Liver (tissue), 9 donors: Measurements from ENCODE around the gene EVC2. TPM values are rescaled to one million over a fixed set of nuclear protein-coding genes. Genes with fewer than 3 reads are reported as not detected.

ENCODE experiments used
- DNase-seq: peaks from one replicate; pipeline ENCODE4 v3.0.0-alpha.2; 2017; ENCODE audit warnings: low spot score
- H3K27ac ChIP-seq, 2 donors: one replicate each; pipeline ENCODE4 v1.7.0; 2013; ENCODE audit warnings: inconsistent platforms in 2 of 2, low read length in 2 of 2, control low read depth in 1 of 2, low read depth in 1 of 2, mild to moderate bottlenecking in 1 of 2
- H3K27me3 ChIP-seq, 4 donors: one replicate each; pipeline versions ENCODE4 v1.6.1 to v1.7.0; 2013; ENCODE audit warnings: low read length in 3 of 4, inconsistent platforms in 1 of 4, mild to moderate bottlenecking in 1 of 4, moderate library complexity in 1 of 4; ENCODE audit not compliant: control insufficient read depth in 4 of 4, insufficient read depth in 4 of 4
- H3K36me3 ChIP-seq, 4 donors: one replicate each; pipeline versions ENCODE4 v1.6.1 to v1.7.0; 2013; ENCODE audit warnings: low read length in 3 of 4, mild to moderate bottlenecking in 3 of 4, low read depth in 1 of 4, moderate library complexity in 1 of 4; ENCODE audit not compliant: control insufficient read depth in 4 of 4, insufficient read depth in 3 of 4
- H3K4me1 ChIP-seq, 4 donors: one replicate each; pipeline versions ENCODE4 v1.6.1 to v1.7.0; 2013; ENCODE audit warnings: low read length in 3 of 4, mild to moderate bottlenecking in 3 of 4, moderate library complexity in 1 of 4; ENCODE audit not compliant: control insufficient read depth in 4 of 4, insufficient read depth in 4 of 4
- H3K4me3 ChIP-seq, 3 donors: one replicate each; pipeline versions ENCODE4 v1.6.1 to v1.7.0; 2013; ENCODE audit warnings: low read length in 3 of 3, control low read depth in 1 of 3, low read depth in 1 of 3, mild to moderate bottlenecking in 1 of 3
- H3K9ac ChIP-seq, 2 donors: one replicate each; pipeline ENCODE4 v1.7.0; 2013; ENCODE audit warnings: low read length in 2 of 2, mild to moderate bottlenecking in 2 of 2, moderate library complexity in 2 of 2, control low read depth in 1 of 2, low read depth in 1 of 2
- H3K9me3 ChIP-seq, 4 donors: one replicate each; pipeline versions ENCODE4 v1.6.1 to v1.7.0; 2013; ENCODE audit warnings: low read length in 3 of 4; ENCODE audit not compliant: control insufficient read depth in 4 of 4
- ATF3 ChIP-seq: IDR thresholded peaks from 2 replicates; pipeline ENCODE4 v1.6.1; 2016; ENCODE audit warnings: antibody characterized with exemption
- EGR1 ChIP-seq, 2 donors: IDR thresholded peaks; 2 replicates each; pipeline ENCODE4 v1.6.1; 2016 to 2018; ENCODE audit warnings: antibody characterized with exemption in 2 of 2, low read depth in 2 of 2
- FOXA1 ChIP-seq: IDR thresholded peaks from 2 replicates; pipeline ENCODE4 v1.6.1; 2016; ENCODE audit warnings: antibody characterized with exemption
- FOXA2 ChIP-seq: IDR thresholded peaks from 2 replicates; pipeline ENCODE4 v1.6.1; 2016; ENCODE audit warnings: antibody characterized with exemption
- GABPA ChIP-seq, 2 donors: IDR thresholded peaks in 1 of 2; conservative IDR thresholded peaks in 1 of 2; 2 replicates each; pipeline ENCODE4 v1.6.1; 2016; ENCODE audit warnings: antibody characterized with exemption in 2 of 2, mild to moderate bottlenecking in 1 of 2, moderate library complexity in 1 of 2
- HNF4A ChIP-seq, 2 donors: conservative IDR thresholded peaks; 2 replicates each; pipeline ENCODE4 v1.6.1; 2016; ENCODE audit warnings: antibody characterized with exemption in 2 of 2, mild to moderate bottlenecking in 2 of 2
- JUND ChIP-seq, 2 donors: IDR thresholded peaks; 2 replicates each; pipeline ENCODE4 v1.6.1; 2016; ENCODE audit warnings: antibody characterized with exemption in 2 of 2
- NR2F2 ChIP-seq: IDR thresholded peaks from 2 replicates; pipeline ENCODE4 v1.6.1; 2016; ENCODE audit warnings: antibody characterized with exemption
- REST ChIP-seq: IDR thresholded peaks from 2 replicates; pipeline ENCODE4 v1.6.1; 2016; ENCODE audit warnings: antibody characterized with exemption, mild to moderate bottlenecking
- RXRA ChIP-seq, 2 donors: IDR thresholded peaks; 2 replicates each; pipeline ENCODE4 v1.6.1; 2017 to 2018; ENCODE audit warnings: antibody characterized with exemption in 2 of 2, mild to moderate bottlenecking in 1 of 2
- TAF1 ChIP-seq: conservative IDR thresholded peaks from 2 replicates; pipeline ENCODE4 v1.6.1; 2016; ENCODE audit warnings: antibody characterized with exemption, mild to moderate bottlenecking
- ZBTB33 ChIP-seq: IDR thresholded peaks from 2 replicates; pipeline ENCODE4 v1.6.1; 2016; ENCODE audit warnings: antibody characterized with exemption
- WGBS: extraction: QIAGEN DNeasy Blood & Tissue Kit; methylation state at CpG from one replicate; pipeline ENCODE4 v1.1.7; 2013; 5-methylcytosine and 5-hydroxymethylcytosine counted together
- polyA plus RNA-seq, 2 donors: library from polyadenylated mRNA; stranded (reverse) in 1 of 2; unstranded in 1 of 2; fragments of 200-250 nt in 1 of 2; fragments of >200 nt in 1 of 2; fragmentation: Nextera tagmentation in 1 of 2; extraction: Ambion mirVana in 1 of 2; gene quantifications; one replicate each; pipeline versions ENCODE4 v1.2.1 to v1.2.3, GENCODE V29; 2013 to 2015
- total RNA-seq, 2 donors: library from RNA; depleted of rRNA; stranded (reverse); fragments of >200 nt; gene quantifications; one replicate each; pipeline ENCODE4 v1.2.3, GENCODE V29; 2014
- donor health status: healthy.
- donor health status: healthy.
- donor health status: healthy.
- donor health status: healthy.
- donor health status: healthy.

EVC2 gene
- total and polyA plus RNA-seq, 4 donors = 0.26 to 1.3 (median 0.57) TPM

- Histone ChIP-seq H3K9me3 (no peaks in the 10 kb centered on the region), H3K4me1 (no peaks in the 10 kb centered on the region), H3K27ac (no peak overlapping the region), H3K27me3 (no peaks in the 10 kb centered on the region), H3K9ac (no peak overlapping the region), H3K4me3 (no peak overlapping the region), H3K36me3 (peaks cover 0 to 32% (median 0%) of the 10 kb centered on the region in 4 donors)
- no peak for DNase-seq
- WGBS = 92% methylated on average over 9 of the region's 9 CpGs
- TF ChIP-seq RXRA (IDR thresholded peaks at IDR 0.05) (no peak), ZBTB33 (no peak), FOXA2 (no peak), NR2F2 (no peak)
Observed at GRCh38 chr4:5756271-5756670, 47.9 kb upstream of the EVC2 start.

- Histone ChIP-seq H3K27me3 (no peaks in the 10 kb centered on the region), H3K9me3 (no peaks in the 10 kb centered on the region), H3K9ac (no peak overlapping the region), H3K4me1 (no peaks in the 10 kb centered on the region), H3K36me3 (peaks cover 0 to 32% (median 0%) of the 10 kb centered on the region in 4 donors), H3K27ac (no peak overlapping the region), H3K4me3 (no peak overlapping the region)
- DNase-seq = no peak
- WGBS = 80% methylated on average over 7 of the region's 7 CpGs
- TF ChIP-seq JUND (IDR thresholded peaks at IDR 0.05) (no peak), EGR1 (IDR thresholded peaks at IDR 0.05; ENCODE audit: low read depth in 2 of 2) (no peak), GABPA (IDR thresholded peaks at IDR 0.05 in 1 of 2, conservative IDR thresholded peaks at IDR 0.05 in 1 of 2) (no peak)
Observed at GRCh38 chr4:5755679-5756078, 47.3 kb upstream of the EVC2 start.

- Histone ChIP-seq H3K4me1 (no peaks in the 10 kb centered on the region), H3K36me3 (peaks cover 0 to 32% (median 0%) of the 10 kb centered on the region in 4 donors), H3K9me3 (no peaks in the 10 kb centered on the region), H3K4me3 (no peak overlapping the region), H3K9ac (no peak overlapping the region), H3K27me3 (no peaks in the 10 kb centered on the region), H3K27ac (no peak overlapping the region)
- TF ChIP-seq REST (no peak), HNF4A (conservative IDR thresholded peaks at IDR 0.05) (no peak), FOXA1 (no peak), ATF3 (no peak), NR2F2 (no peak), TAF1 (no peak), RXRA (IDR thresholded peaks at IDR 0.05) (no peak), JUND (IDR thresholded peaks at IDR 0.05) (no peak), FOXA2 (no peak)
- DNase-seq = no peak
- WGBS = 92% methylated on average over 16 of the region's 16 CpGs
Observed at GRCh38 chr4:5755161-5755560, 46.8 kb upstream of the EVC2 start.
